SK-N-SH (cell line): Measurements from ENCODE around the gene FIBIN. TPM values are rescaled to one million over a fixed set of nuclear protein-coding genes. Genes with fewer than 3 reads are reported as not detected.

Experiments used
- CTCF ChIA-PET: fragments of 300-600, 350-600 bp; formaldehyde crosslinking; extraction: SDS; loops from one replicate; lab custom pipeline; 2021; lab: Yijun Ruan, JAX
- POLR2A ChIA-PET: fragments of 350-600 bp; sonication (Branson Sonifier 250); formaldehyde crosslinking; extraction: SDS; loops from one replicate; lab custom pipeline; 2020; ENCODE audit warnings: antibody characterized with exemption, inconsistent platforms; lab: Yijun Ruan, JAX
- DNase-seq: peaks from one replicate; pipeline ENCODE4 v3.0.0; 2012
- H2AFZ ChIP-seq: fragments of 200-600 bp; sonication (generic); 2 replicates; pipeline ENCODE4 v1.8.1; 2016; ENCODE audit warnings: antibody characterized with exemption, mild to moderate bottlenecking, low read depth
- H3F3A ChIP-seq: fragments of 200-600 bp; sonication (generic); replicated peaks from 2 replicates; pipeline ENCODE3; 2016; ENCODE audit warnings: antibody characterized with exemption, mild to moderate bottlenecking; ENCODE audit not compliant: insufficient read depth
- H3K27ac ChIP-seq, 2 experiments: fragments of 200-500 bp in 1 of 2; fragments of 200-600 bp in 1 of 2; sonication (Bioruptor generic) in 1 of 2; sonication (generic), shearing (Covaris generic) in 1 of 2; 2 replicates each; pipeline versions ENCODE4 v1.5.1 to v1.6.1; 2014 to 2016; ENCODE audit warnings: low read depth in 2 of 2, inconsistent platforms in 1 of 2, low read length in 1 of 2, mild to moderate bottlenecking in 1 of 2, mixed read lengths in 1 of 2
- H3K27me3 ChIP-seq: fragments of 200-600 bp; sonication (generic), shearing (Covaris generic); 2 replicates; pipeline ENCODE4 v1.6.1; 2016; ENCODE audit warnings: mixed run types; ENCODE audit not compliant: insufficient read depth
- H3K36me3 ChIP-seq, 2 experiments: fragments of 200-500 bp in 1 of 2; fragments of 200-600 bp in 1 of 2; sonication (Bioruptor generic) in 1 of 2; sonication (generic) in 1 of 2; replicated peaks in 1 of 2; 2 replicates each; pipeline versions ENCODE3 to v1.5.1; 2014 to 2016; ENCODE audit warnings: low read length in 1 of 2, mild to moderate bottlenecking in 1 of 2; ENCODE audit not compliant: insufficient read depth in 2 of 2, control insufficient read depth in 1 of 2
- H3K4me1 ChIP-seq, 2 experiments: fragments of 200-500 bp in 1 of 2; fragments of 200-600 bp in 1 of 2; sonication (Bioruptor generic) in 1 of 2; sonication (generic), shearing (Covaris generic) in 1 of 2; 2 replicates each; pipeline versions ENCODE4 v1.5.1 to v1.6.1; 2014 to 2016; ENCODE audit warnings: low read depth in 1 of 2, low read length in 1 of 2, mixed run types in 1 of 2; ENCODE audit not compliant: insufficient read depth in 2 of 2, control insufficient read depth in 1 of 2
- H3K4me2 ChIP-seq: fragments of 200-600 bp; sonication (generic), shearing (Covaris generic); 2 replicates; pipeline ENCODE4 v1.6.1; 2017; ENCODE audit warnings: mixed run types
- H3K4me3 ChIP-seq, 2 experiments: fragments of 200-500 bp in 1 of 2; fragments of 200-600 bp in 1 of 2; sonication (Bioruptor generic) in 1 of 2; sonication (generic), shearing (Covaris generic) in 1 of 2; 2 replicates each; pipeline versions ENCODE4 v1.5.1 to v1.8.1; 2014 to 2016; ENCODE audit warnings: low read depth in 2 of 2, inconsistent platforms in 1 of 2, low read length in 1 of 2, mild to moderate bottlenecking in 1 of 2, mixed read lengths in 1 of 2, moderate library complexity in 1 of 2
- H3K79me2 ChIP-seq: fragments of 200-600 bp; sonication (generic); 2 replicates; pipeline ENCODE4 v1.8.1; 2017; ENCODE audit warnings: mild to moderate bottlenecking; ENCODE audit not compliant: insufficient read depth
- H3K9ac ChIP-seq: fragments of 200-600 bp; sonication (generic); 2 replicates; pipeline ENCODE4 v1.6.1; 2017; ENCODE audit warnings: mixed run types
- H3K9me2 ChIP-seq: fragments of 200-600 bp; sonication (generic); 2 replicates; pipeline ENCODE4 v1.6.1; 2017; ENCODE audit warnings: mixed run types
- H3K9me3 ChIP-seq: fragments of 200-600 bp; sonication (generic); 2 replicates; pipeline ENCODE4 v1.6.1; 2017; ENCODE audit warnings: mixed run types, mild to moderate bottlenecking, moderate library complexity
- H4K20me1 ChIP-seq: fragments of 200-600 bp; sonication (generic); 2 replicates; pipeline ENCODE4 v1.6.1; 2017; ENCODE audit warnings: mild to moderate bottlenecking, mixed run types; ENCODE audit not compliant: insufficient read depth
- ELF1 ChIP-seq: IDR thresholded peaks from 2 replicates; pipeline ENCODE4 v1.4.0; 2012
- EP300 ChIP-seq, 2 experiments: IDR thresholded peaks; 2 replicates each; pipeline versions ENCODE4 v1.4.0 to v1.6.1; 2012; ENCODE audit warnings: borderline replicate concordance in 1 of 2, low read depth in 1 of 2, low read length in 1 of 2
- EZH2phosphoT487 ChIP-seq: fragments of 200-600 bp; sonication (generic); IDR thresholded peaks from 2 replicates; pipeline ENCODE4 v1.6.1; 2017; ENCODE audit warnings: low read depth, mixed run types, mild to moderate bottlenecking, antibody characterized with exemption, moderate library complexity, borderline replicate concordance
- FOSL2 ChIP-seq: IDR thresholded peaks from 2 replicates; pipeline ENCODE4 v1.4.0; 2012; ENCODE audit warnings: low read depth, mild to moderate bottlenecking, moderate library complexity, borderline replicate concordance
- GATA2 ChIP-seq: sonication (generic); formaldehyde crosslinking; IDR thresholded peaks from 2 replicates; pipeline ENCODE4 v1.5.0; 2020; ENCODE audit warnings: mild to moderate bottlenecking, missing genetic modification reagents
- MXI1 ChIP-seq: IDR thresholded peaks from 2 replicates; pipeline ENCODE4 v1.6.1; 2012; ENCODE audit warnings: mild to moderate bottlenecking, low read depth, low read length, improper control_type of control experiment
- NFIC ChIP-seq: IDR thresholded peaks from 2 replicates; pipeline ENCODE4 v1.4.0; 2012; ENCODE audit warnings: borderline replicate concordance
- NRF1 ChIP-seq: IDR thresholded peaks from 2 replicates; pipeline ENCODE4 v1.6.1; 2012; ENCODE audit warnings: low read depth, mild to moderate bottlenecking, low read length
- POLR2AphosphoS5 ChIP-seq: IDR thresholded peaks from 2 replicates; pipeline ENCODE4 v1.6.1; 2012; ENCODE audit warnings: low read depth, low read length
- RCOR1 ChIP-seq: fragments of 150-350 bp; IDR thresholded peaks from 2 replicates; pipeline ENCODE4 v1.6.1; 2017; ENCODE audit warnings: antibody characterized with exemption, low read length
- SIN3A ChIP-seq: IDR thresholded peaks from 2 replicates; pipeline ENCODE4 v1.6.1; 2012; ENCODE audit warnings: low read depth, mild to moderate bottlenecking, low read length, moderate library complexity, borderline replicate concordance
- TAF1 ChIP-seq: IDR thresholded peaks from 2 replicates; pipeline ENCODE4 v1.6.1; 2012; ENCODE audit warnings: low read depth, mild to moderate bottlenecking, low read length, moderate library complexity, borderline replicate concordance
- TEAD4 ChIP-seq: IDR thresholded peaks from 2 replicates; pipeline ENCODE4 v1.4.0; 2012; ENCODE audit warnings: mild to moderate bottlenecking, borderline replicate concordance; ENCODE audit not compliant: insufficient read depth
- WGBS: methylation state at CpG from one replicate; pipeline ENCODE4 v1.1.6; 2017; ENCODE audit warnings: low lambda C conversion rate; 5-methylcytosine and 5-hydroxymethylcytosine counted together
- polyA plus RNA-seq, 3 experiments: library from polyadenylated mRNA; depleted of rRNA; stranded (reverse); fragments of >200 nt; gene quantifications; 2 replicates each; pipeline ENCODE4 v1.2.3, GENCODE V29; 2012
- TF ChIP-seq, protein P1 (sequence below): IDR thresholded peaks from 2 replicates; pipeline ENCODE4 v1.4.0; 2012; ENCODE audit warnings: low read depth, borderline replicate concordance
- TF ChIP-seq, protein P2 (sequence below): IDR thresholded peaks from 2 replicates; pipeline ENCODE4; 2012
- TF ChIP-seq, protein P3 (sequence below): fragments of 150-350 bp; IDR thresholded peaks from 2 replicates; pipeline ENCODE4 v1.6.1; 2017; ENCODE audit warnings: antibody characterized with exemption, low read length, low read depth, borderline replicate concordance
- TF ChIP-seq, protein P4 (sequence below): IDR thresholded peaks from 2 replicates; pipeline ENCODE4 v1.6.1; 2012; ENCODE audit warnings: mild to moderate bottlenecking, low read depth, low read length, moderate library complexity
- TF ChIP-seq, protein P5 (sequence below): IDR thresholded peaks from 2 replicates; pipeline ENCODE4 v1.4.0; 2012; ENCODE audit warnings: low read depth, borderline replicate concordance

Gene FIBIN
- polyA plus RNA-seq, 1 of the 3 experiments (the other 2 are of a cell fraction): 0.66 TPM

DNA sequence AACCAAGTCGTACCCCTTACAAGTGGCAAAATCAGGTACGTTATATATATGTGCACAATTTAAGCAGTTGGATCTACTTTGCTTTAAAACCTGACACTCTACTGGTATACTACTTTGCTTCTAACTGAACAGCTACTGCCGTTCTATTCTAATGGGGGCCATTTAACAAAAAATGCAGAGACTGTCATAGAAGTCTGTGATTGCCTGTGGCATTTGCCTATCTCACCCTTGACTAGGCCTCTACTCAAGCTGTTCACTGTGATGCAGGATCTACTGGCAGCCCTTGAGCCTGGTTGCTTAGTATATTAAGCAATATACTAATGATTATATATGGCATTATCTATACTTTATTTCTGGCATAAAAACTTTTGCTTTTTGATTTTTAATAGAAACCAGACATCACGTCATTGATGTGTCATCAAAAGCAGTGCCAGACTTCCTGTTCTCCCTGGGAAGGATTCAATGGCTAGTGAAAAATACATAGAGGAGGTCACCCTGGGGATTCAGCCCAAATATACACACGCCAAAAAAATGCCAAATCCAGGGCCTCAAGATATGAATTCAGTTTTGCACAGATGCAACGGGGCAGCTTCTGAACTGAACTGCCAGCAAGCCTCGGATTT lies 40.0 kb upstream of the FIBIN start (continued):
- TF ChIP-seq EP300 (IDR thresholded peaks at IDR 0.05; ENCODE audit: borderline replicate concordance in 1 of 2, low read depth in 1 of 2, low read length in 1 of 2) (peak; percentile 18 to 89; a peak in 2 of 4 replicates), SIN3A (no peak), MXI1 (0 out of 2 replicates have a peak, but pooled peaks have one; percentile 22), NRF1 (no peak), TEAD4 (peak; percentile 72), RCOR1 (no peak), NFIC (peak; percentile 91)
- TF ChIP-seq, protein P1, sequence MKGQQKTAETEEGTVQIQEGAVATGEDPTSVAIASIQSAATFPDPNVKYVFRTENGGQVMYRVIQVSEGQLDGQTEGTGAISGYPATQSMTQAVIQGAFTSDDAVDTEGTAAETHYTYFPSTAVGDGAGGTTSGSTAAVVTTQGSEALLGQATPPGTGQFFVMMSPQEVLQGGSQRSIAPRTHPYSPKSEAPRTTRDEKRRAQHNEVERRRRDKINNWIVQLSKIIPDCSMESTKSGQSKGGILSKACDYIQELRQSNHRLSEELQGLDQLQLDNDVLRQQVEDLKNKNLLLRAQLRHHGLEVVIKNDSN: no peak
- TF ChIP-seq, protein P2, sequence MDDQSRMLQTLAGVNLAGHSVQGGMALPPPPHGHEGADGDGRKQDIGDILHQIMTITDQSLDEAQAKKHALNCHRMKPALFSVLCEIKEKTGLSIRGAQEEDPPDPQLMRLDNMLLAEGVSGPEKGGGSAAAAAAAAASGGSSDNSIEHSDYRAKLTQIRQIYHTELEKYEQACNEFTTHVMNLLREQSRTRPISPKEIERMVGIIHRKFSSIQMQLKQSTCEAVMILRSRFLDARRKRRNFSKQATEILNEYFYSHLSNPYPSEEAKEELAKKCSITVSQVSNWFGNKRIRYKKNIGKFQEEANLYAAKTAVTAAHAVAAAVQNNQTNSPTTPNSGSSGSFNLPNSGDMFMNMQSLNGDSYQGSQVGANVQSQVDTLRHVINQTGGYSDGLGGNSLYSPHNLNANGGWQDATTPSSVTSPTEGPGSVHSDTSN: peak; percentile 74
- TF ChIP-seq, protein P3, sequence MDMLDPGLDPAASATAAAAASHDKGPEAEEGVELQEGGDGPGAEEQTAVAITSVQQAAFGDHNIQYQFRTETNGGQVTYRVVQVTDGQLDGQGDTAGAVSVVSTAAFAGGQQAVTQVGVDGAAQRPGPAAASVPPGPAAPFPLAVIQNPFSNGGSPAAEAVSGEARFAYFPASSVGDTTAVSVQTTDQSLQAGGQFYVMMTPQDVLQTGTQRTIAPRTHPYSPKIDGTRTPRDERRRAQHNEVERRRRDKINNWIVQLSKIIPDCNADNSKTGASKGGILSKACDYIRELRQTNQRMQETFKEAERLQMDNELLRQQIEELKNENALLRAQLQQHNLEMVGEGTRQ: no peak
- TF ChIP-seq, protein P4, sequence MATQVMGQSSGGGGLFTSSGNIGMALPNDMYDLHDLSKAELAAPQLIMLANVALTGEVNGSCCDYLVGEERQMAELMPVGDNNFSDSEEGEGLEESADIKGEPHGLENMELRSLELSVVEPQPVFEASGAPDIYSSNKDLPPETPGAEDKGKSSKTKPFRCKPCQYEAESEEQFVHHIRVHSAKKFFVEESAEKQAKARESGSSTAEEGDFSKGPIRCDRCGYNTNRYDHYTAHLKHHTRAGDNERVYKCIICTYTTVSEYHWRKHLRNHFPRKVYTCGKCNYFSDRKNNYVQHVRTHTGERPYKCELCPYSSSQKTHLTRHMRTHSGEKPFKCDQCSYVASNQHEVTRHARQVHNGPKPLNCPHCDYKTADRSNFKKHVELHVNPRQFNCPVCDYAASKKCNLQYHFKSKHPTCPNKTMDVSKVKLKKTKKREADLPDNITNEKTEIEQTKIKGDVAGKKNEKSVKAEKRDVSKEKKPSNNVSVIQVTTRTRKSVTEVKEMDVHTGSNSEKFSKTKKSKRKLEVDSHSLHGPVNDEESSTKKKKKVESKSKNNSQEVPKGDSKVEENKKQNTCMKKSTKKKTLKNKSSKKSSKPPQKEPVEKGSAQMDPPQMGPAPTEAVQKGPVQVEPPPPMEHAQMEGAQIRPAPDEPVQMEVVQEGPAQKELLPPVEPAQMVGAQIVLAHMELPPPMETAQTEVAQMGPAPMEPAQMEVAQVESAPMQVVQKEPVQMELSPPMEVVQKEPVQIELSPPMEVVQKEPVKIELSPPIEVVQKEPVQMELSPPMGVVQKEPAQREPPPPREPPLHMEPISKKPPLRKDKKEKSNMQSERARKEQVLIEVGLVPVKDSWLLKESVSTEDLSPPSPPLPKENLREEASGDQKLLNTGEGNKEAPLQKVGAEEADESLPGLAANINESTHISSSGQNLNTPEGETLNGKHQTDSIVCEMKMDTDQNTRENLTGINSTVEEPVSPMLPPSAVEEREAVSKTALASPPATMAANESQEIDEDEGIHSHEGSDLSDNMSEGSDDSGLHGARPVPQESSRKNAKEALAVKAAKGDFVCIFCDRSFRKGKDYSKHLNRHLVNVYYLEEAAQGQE: no peak

DNA sequence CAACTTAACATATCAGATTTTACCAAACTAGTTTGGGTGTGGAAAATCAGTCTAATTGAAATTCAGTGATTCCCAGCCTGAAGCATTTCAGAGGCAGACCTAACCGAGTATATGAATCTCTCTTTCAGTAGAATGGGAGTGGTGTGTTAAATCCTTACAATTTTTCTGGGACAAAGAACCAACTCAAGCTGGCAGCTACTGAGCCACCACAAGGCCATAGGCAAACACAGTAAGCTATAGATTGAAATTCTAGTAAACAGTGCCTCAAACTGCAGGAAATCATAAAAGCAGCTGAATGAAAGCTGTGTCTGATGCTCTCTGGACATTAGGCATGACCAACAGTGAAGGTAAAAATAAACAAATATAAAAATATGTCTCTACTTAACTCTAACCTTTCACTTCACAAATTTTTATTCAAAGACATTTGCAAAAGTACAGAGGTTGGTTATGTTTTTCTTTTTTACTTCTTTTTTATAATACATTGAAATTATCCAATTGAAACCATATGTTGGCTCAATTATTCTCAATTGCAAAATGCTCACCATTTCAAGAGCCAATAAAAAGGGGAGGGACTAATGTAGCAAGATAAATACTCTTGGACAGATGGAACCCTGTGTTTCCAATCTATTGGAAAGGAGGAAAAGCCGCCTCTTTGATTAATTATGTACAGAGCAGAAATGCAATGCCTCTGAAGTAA lies 35.8 kb upstream of the FIBIN start:
- H3K9me3 ChIP-seq: no peaks in the 10 kb centered on the region
- no peaks in the 10 kb centered on the region for H3K9me2 ChIP-seq
- no peaks in the 10 kb centered on the region for H3K79me2 ChIP-seq
- no peak overlapping the region for H3K4me2 ChIP-seq
- WGBS: 87% methylated on average over 2 of the region's 2 CpGs
- CTCF ChIA-PET: interaction anchor here (0.6 kb wide), 1 partner anchor 224 kb away, joined by 3 read pairs; no protein-coding TSS in a partner anchor
- H3F3A ChIP-seq: peaks cover 14% of the 10 kb centered on the region
- no peak overlapping the region for H2AFZ ChIP-seq
- H3K9ac ChIP-seq: no peak overlapping the region
- H3K36me3 ChIP-seq: no peaks in the 10 kb centered on the region
- H3K27me3 ChIP-seq: no peaks in the 10 kb centered on the region
- no peak for DNase-seq
- H4K20me1 ChIP-seq: no peaks in the 10 kb centered on the region
- H3K4me1 ChIP-seq: peaks cover 11 to 14% of the 10 kb centered on the region in 2 experiments
- POLR2A ChIA-PET: no interaction called here
- H3K4me3 ChIP-seq: no peak overlapping the region
- no peak overlapping the region for H3K27ac ChIP-seq
- no peak for TF ChIP-seq POLR2AphosphoS5
- TF ChIP-seq RCOR1: no peak
- no peak for TF ChIP-seq MXI1
- TF ChIP-seq, protein P3: no peak
- no peak for TF ChIP-seq GATA2 (CRISPR knock-in tag)
- TF ChIP-seq FOSL2: no peak
- TF ChIP-seq, protein P5, sequence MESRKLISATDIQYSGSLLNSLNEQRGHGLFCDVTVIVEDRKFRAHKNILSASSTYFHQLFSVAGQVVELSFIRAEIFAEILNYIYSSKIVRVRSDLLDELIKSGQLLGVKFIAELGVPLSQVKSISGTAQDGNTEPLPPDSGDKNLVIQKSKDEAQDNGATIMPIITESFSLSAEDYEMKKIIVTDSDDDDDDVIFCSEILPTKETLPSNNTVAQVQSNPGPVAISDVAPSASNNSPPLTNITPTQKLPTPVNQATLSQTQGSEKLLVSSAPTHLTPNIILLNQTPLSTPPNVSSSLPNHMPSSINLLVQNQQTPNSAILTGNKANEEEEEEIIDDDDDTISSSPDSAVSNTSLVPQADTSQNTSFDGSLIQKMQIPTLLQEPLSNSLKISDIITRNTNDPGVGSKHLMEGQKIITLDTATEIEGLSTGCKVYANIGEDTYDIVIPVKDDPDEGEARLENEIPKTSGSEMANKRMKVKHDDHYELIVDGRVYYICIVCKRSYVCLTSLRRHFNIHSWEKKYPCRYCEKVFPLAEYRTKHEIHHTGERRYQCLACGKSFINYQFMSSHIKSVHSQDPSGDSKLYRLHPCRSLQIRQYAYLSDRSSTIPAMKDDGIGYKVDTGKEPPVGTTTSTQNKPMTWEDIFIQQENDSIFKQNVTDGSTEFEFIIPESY: no peak
- TF ChIP-seq EP300 (IDR thresholded peaks at IDR 0.05; ENCODE audit: borderline replicate concordance in 1 of 2, low read depth in 1 of 2, low read length in 1 of 2): no peak
- TF ChIP-seq TAF1: no peak
- TF ChIP-seq ELF1: no peak
- no peak for TF ChIP-seq NFIC
- no peak for TF ChIP-seq EZH2phosphoT487
- TF ChIP-seq TEAD4: no peak
